Type B pancreatic cell (in vitro differentiated cells): Measurements from ENCODE around the gene CEP104. TPM values are rescaled to one million over a fixed set of nuclear protein-coding genes. Genes with fewer than 3 reads are reported as not detected.
"Not testable (repeated sequence)": the region's sequence is repeated elsewhere in the genome, so short reads cannot be mapped to it uniquely, and the experiment has no call there.

ENCODE experiments used
- DNase-seq: peaks from one replicate; pipeline ENCODE4 v3.0.0; 2021; ENCODE audit warnings: mixed read lengths; ENCODE audit not compliant: unreplicated experiment; ENCODE audit errors: extremely low spot score
- H3K27ac Mint-ChIP-seq: 2 replicates; pipeline ENCODE4 v1.8.0; 2021; ENCODE audit warnings: mild to moderate bottlenecking, mixed read lengths
- H3K27me3 Mint-ChIP-seq: 2 replicates; pipeline ENCODE4 v1.8.0; 2021; ENCODE audit warnings: mixed read lengths
- H3K36me3 Mint-ChIP-seq: 2 replicates; pipeline ENCODE4 v1.8.0; 2021; ENCODE audit warnings: mixed read lengths
- H3K4me1 Mint-ChIP-seq: one replicate; pipeline ENCODE4 v1.8.0; 2021; ENCODE audit warnings: mixed read lengths; ENCODE audit not compliant: unreplicated experiment
- H3K4me3 Mint-ChIP-seq: 2 replicates; pipeline ENCODE4 v1.8.0; 2021; ENCODE audit warnings: mild to moderate bottlenecking, mixed read lengths
- H3K9me3 Mint-ChIP-seq: 2 replicates; pipeline ENCODE4 v1.8.0; 2021; ENCODE audit warnings: mixed read lengths
- CTCF ChIP-seq: fragments of 200-600 bp; sonication (generic); conservative IDR thresholded peaks from 2 replicates; pipeline ENCODE4 v1.5.0; 2021; ENCODE audit warnings: antibody characterized with exemption, mild to moderate bottlenecking
- total RNA-seq: library from RNA; stranded (reverse); gene quantifications from 2 replicates; pipeline ENCODE4 v1.2.1, GENCODE V29; 2021; ENCODE audit warnings: low replicate concordance

Gene CEP104
- total RNA-seq, 1 donor from 2014 or later = 41.9 TPM

- Mint-ChIP-seq H3K27ac (no peak overlapping the region), H3K27me3 (peaks cover 30% of the 10 kb centered on the region), H3K4me3 (no peak overlapping the region), H3K4me1 (peaks cover 3% of the 10 kb centered on the region), H3K36me3 (no peaks in the 10 kb centered on the region), H3K9me3 (peaks cover 9% of the 10 kb centered on the region)
- TF ChIP-seq CTCF = no peak
- DNase-seq = no peak
These were observed 52.9 kb downstream of the CEP104 start for GRCh38 chr1:3803905-3804626.

- H3K36me3 Mint-ChIP-seq, H3K4me3 Mint-ChIP-seq, H3K27ac Mint-ChIP-seq, H3K9me3 Mint-ChIP-seq, DNase-seq: not testable (repeated sequence)
- Mint-ChIP-seq H3K4me1 (peaks cover 11% of the 10 kb centered on the region), H3K27me3 (peaks cover 30% of the 10 kb centered on the region)
These were observed 56.2 kb downstream of the CEP104 start for GRCh38 chr1:3800795-3801194.

- no peak for DNase-seq
- peak overlapping the region; percentile 68 for H3K4me3 Mint-ChIP-seq
- H3K27me3 Mint-ChIP-seq = peaks cover 27% of the 10 kb centered on the region
- no peaks in the 10 kb centered on the region for H3K9me3 Mint-ChIP-seq
- TF ChIP-seq CTCF = no peak
- H3K36me3 Mint-ChIP-seq = no peaks in the 10 kb centered on the region
- no peak overlapping the region for H3K27ac Mint-ChIP-seq
- peaks cover 15% of the 10 kb centered on the region for H3K4me1 Mint-ChIP-seq
These were observed 56.9 kb downstream of the CEP104 start for GRCh38 chr1:3799976-3800685.

- H3K27ac Mint-ChIP-seq = peak within 1 kb of the TSS; percentile 88
- H3K4me3 Mint-ChIP-seq = peak within 1 kb of the TSS; percentile 97
- DNase-seq = peak; percentile 90
- H3K27me3 Mint-ChIP-seq = peaks cover 9% of the 10 kb centered on the region
- H3K4me1 Mint-ChIP-seq = peaks cover 24% of the 10 kb centered on the region
- no peaks in the 10 kb centered on the region for H3K36me3 Mint-ChIP-seq
- no peaks in the 10 kb centered on the region for H3K9me3 Mint-ChIP-seq
- peak; percentile 16 for TF ChIP-seq CTCF
These were observed 60.6 kb downstream of the CEP104 start, which contains the start of gene LRRC47 for GRCh38 chr1:3796215-3797061. Gene LRRC47 (minus strand): TSS chr1:3796498. CDS start chr1:3796476, 22 bp downstream.

- TF ChIP-seq CTCF = no peak
- H3K27me3 Mint-ChIP-seq = peaks cover 5% of the 10 kb centered on the region
- H3K27ac Mint-ChIP-seq = peak overlapping the region; percentile 73
- H3K36me3 Mint-ChIP-seq = no peaks in the 10 kb centered on the region
- peak overlapping the region; percentile 93 for H3K4me3 Mint-ChIP-seq
- H3K9me3 Mint-ChIP-seq = no peaks in the 10 kb centered on the region
- H3K4me1 Mint-ChIP-seq = peaks cover 21% of the 10 kb centered on the region
- DNase-seq = no peak
These were observed 61.4 kb downstream of the CEP104 start for GRCh38 chr1:3795453-3796214.
